ENCODE data around the gene SH3BGRL3. TPM values are rescaled to one million over a fixed set of nuclear protein-coding genes. Genes with fewer than 3 reads are reported as not detected.

SH3BGRL3 gene
- total and polyA plus RNA-seq, 2 of the 13 experiments (the other 11 are each of a cell fraction or from before 2014, with no cell fraction given) = 11.4 to 12.2 TPM

DNA sequence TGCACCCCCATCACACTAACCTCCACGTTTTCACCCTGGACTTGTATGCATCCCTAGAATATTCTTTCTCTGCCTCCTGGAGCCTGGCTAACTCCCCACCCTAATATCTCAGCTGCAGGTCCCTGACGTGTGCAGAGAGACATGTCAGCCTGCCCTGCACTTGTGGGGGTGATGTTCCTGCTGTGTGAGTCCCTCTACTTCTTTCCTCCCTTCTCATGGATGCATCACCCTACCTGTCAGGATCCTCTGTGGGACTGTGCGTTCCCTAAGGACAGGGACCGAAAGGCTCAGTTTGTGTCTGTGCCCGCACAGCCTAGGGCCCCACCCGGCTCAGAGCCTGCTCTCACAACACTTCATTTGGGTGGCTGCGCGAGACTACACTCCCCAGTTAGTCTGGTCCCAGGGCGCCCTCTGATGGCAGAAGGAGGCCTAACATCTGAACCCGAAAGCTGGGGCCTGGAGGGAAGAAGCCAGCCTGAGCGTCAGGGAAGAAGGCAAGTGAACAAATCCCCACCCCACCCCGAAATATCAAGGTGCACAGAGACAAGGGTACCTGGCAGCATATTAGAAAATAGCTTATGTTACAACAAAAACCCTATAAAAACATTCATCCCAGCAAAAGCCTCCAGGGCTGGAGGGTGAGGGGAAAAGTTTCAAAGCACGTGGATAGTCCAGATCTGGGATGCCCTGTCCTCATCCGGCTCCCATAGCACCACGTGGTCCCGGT, 41.6 kb downstream of the SH3BGRL3 start (continued):
- TF ChIP-seq TCF12 (IDR thresholded peaks at IDR 0.05) = no peak
- TF ChIP-seq TCF12 (CRISPR knock-in tag; IDR thresholded peaks at IDR 0.05) = no peak
- TF ChIP-seq MXI1 (IDR thresholded peaks at IDR 0.05; ENCODE audit: borderline replicate concordance, low read depth, low read length) = no peak
- TF ChIP-seq MATR3 (CRISPR knock-in tag; IDR thresholded peaks at IDR 0.05) = no peak
- TF ChIP-seq POLR2AphosphoS5 (IDR thresholded peaks at IDR 0.05; ENCODE audit: low read depth, low read length) = no peak
- TF ChIP-seq CCDC6 (CRISPR knock-in tag; IDR thresholded peaks at IDR 0.05) = no peak
- TF ChIP-seq, protein P1, sequence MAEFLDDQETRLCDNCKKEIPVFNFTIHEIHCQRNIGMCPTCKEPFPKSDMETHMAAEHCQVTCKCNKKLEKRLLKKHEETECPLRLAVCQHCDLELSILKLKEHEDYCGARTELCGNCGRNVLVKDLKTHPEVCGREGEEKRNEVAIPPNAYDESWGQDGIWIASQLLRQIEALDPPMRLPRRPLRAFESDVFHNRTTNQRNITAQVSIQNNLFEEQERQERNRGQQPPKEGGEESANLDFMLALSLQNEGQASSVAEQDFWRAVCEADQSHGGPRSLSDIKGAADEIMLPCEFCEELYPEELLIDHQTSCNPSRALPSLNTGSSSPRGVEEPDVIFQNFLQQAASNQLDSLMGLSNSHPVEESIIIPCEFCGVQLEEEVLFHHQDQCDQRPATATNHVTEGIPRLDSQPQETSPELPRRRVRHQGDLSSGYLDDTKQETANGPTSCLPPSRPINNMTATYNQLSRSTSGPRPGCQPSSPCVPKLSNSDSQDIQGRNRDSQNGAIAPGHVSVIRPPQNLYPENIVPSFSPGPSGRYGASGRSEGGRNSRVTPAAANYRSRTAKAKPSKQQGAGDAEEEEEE (CRISPR knock-in tag; IDR thresholded peaks at IDR 0.05; ENCODE audit: borderline replicate concordance) = no peak
- TF ChIP-seq, protein P2, sequence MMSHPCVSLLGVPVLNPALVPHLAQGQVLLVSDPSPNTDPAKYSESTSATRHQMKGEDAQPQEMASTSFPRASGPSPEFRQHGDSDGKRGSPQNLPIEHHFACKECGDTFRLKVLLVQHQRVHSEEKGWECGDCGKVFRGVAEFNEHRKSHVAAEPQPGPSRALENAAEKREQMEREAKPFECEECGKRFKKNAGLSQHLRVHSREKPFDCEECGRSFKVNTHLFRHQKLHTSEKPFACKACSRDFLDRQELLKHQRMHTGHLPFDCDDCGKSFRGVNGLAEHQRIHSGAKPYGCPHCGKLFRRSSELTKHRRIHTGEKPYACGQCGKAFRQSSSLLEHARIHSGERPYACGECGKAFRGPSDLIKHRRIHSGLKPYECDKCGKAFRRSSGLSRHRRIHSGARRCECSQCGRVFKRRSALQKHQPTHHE (CRISPR knock-in tag; IDR thresholded peaks at IDR 0.05; ENCODE audit: borderline replicate concordance) = no peak
- TF ChIP-seq NBN (conservative IDR thresholded peaks at IDR 0.05) = no peak
- TF ChIP-seq ZNF382 (CRISPR knock-in tag; IDR thresholded peaks at IDR 0.05; ENCODE audit: borderline replicate concordance) = no peak
- TF ChIP-seq ZNF101 (CRISPR knock-in tag; IDR thresholded peaks at IDR 0.05; ENCODE audit: borderline replicate concordance, low read depth) = no peak
- TF ChIP-seq RXRB (CRISPR knock-in tag; IDR thresholded peaks at IDR 0.05; ENCODE audit: borderline replicate concordance) = peak; percentile 34; the same call in 1 of the 2 replicates
- TF ChIP-seq STAG1 (CRISPR knock-in tag; IDR thresholded peaks at IDR 0.05) = peak; percentile 92
- TF ChIP-seq, protein P3, sequence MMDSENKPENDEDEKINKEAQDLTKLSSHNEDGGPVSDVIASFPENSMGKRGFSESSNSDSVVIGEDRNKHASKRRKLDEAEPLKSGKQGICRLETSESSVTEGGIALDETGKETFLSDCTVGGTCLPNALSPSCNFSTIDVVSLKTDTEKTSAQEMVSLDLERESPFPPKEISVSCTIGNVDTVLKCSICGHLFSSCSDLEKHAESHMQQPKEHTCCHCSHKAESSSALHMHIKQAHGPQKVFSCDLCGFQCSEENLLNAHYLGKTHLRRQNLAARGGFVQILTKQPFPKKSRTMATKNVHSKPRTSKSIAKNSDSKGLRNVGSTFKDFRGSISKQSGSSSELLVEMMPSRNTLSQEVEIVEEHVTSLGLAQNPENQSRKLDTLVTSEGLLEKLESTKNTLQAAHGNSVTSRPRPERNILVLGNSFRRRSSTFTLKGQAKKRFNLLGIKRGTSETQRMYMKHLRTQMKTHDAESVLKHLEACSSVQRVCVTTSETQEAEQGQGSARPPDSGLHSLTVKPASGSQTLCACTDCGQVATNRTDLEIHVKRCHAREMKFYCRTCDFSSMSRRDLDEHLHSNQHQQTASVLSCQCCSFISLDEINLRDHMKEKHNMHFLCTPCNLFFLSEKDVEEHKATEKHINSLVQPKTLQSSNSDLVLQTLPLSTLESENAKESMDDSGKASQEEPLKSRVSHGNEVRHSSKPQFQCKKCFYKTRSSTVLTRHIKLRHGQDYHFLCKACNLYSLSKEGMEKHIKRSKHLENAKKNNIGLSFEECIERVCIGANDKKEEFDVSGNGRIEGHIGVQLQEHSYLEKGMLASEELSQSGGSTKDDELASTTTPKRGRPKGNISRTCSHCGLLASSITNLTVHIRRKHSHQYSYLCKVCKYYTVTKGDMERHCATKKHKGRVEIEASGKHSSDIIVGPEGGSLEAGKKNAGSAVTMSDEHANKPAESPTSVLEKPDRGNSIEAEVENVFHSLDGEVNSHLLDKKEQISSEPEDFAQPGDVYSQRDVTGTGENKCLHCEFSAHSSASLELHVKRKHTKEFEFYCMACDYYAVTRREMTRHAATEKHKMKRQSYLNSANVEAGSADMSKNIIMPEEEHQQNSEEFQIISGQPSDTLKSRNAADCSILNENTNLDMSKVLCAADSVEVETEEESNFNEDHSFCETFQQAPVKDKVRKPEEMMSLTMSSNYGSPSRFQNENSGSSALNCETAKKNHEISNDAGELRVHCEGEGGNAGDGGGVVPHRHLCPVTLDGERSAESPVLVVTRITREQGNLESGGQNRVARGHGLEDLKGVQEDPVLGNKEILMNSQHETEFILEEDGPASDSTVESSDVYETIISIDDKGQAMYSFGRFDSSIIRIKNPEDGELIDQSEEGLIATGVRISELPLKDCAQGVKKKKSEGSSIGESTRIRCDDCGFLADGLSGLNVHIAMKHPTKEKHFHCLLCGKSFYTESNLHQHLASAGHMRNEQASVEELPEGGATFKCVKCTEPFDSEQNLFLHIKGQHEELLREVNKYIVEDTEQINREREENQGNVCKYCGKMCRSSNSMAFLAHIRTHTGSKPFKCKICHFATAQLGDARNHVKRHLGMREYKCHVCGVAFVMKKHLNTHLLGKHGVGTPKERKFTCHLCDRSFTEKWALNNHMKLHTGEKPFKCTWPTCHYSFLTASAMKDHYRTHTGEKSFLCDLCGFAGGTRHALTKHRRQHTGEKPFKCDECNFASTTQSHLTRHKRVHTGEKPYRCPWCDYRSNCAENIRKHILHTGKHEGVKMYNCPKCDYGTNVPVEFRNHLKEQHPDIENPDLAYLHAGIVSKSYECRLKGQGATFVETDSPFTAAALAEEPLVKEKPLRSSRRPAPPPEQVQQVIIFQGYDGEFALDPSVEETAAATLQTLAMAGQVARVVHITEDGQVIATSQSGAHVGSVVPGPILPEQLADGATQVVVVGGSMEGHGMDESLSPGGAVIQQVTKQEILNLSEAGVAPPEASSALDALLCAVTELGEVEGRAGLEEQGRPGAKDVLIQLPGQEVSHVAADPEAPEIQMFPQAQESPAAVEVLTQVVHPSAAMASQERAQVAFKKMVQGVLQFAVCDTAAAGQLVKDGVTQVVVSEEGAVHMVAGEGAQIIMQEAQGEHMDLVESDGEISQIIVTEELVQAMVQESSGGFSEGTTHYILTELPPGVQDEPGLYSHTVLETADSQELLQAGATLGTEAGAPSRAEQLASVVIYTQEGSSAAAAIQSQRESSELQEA (CRISPR knock-in tag; IDR thresholded peaks at IDR 0.05; ENCODE audit: not compliant biosample characterization) = no peak
- TF ChIP-seq, protein P4, sequence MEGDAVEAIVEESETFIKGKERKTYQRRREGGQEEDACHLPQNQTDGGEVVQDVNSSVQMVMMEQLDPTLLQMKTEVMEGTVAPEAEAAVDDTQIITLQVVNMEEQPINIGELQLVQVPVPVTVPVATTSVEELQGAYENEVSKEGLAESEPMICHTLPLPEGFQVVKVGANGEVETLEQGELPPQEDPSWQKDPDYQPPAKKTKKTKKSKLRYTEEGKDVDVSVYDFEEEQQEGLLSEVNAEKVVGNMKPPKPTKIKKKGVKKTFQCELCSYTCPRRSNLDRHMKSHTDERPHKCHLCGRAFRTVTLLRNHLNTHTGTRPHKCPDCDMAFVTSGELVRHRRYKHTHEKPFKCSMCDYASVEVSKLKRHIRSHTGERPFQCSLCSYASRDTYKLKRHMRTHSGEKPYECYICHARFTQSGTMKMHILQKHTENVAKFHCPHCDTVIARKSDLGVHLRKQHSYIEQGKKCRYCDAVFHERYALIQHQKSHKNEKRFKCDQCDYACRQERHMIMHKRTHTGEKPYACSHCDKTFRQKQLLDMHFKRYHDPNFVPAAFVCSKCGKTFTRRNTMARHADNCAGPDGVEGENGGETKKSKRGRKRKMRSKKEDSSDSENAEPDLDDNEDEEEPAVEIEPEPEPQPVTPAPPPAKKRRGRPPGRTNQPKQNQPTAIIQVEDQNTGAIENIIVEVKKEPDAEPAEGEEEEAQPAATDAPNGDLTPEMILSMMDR (CRISPR knock-in tag; IDR thresholded peaks at IDR 0.05) = peak; percentile 96
- TF ChIP-seq ZNF530 (CRISPR knock-in tag; IDR thresholded peaks at IDR 0.05; ENCODE audit: low read depth) = no peak
- TF ChIP-seq ZSCAN20 (CRISPR knock-in tag; IDR thresholded peaks at IDR 0.05; ENCODE audit: borderline replicate concordance) = no peak
